LNCaP clone FGC (cell line): ENCODE measurements around the gene LAMC1.

Experiments used
- DNase-seq: peaks from one replicate; pipeline ENCODE4 v3.0.0-alpha.2; 2011; ENCODE audit warnings: low read depth
- H3K4me3 ChIP-seq: 2 replicates; pipeline ENCODE4 v1.5.1; 2011; ENCODE audit warnings: mild to moderate bottlenecking, low read depth, low read length, control low read depth
- TF ChIP-seq, protein P1 (sequence below): IDR thresholded peaks from 2 replicates; pipeline ENCODE4 v1.5.1; 2012; ENCODE audit warnings: mild to moderate bottlenecking; ENCODE audit not compliant: control insufficient read depth, insufficient read depth; ENCODE audit errors: extremely low read depth

LAMC1 gene

GRCh38 chr1:183165456-183165855 is 142.2 kb downstream of the LAMC1 start:
- no peak overlapping the region for H3K4me3 ChIP-seq
- DNase-seq = no peak
- TF ChIP-seq, protein P1, sequence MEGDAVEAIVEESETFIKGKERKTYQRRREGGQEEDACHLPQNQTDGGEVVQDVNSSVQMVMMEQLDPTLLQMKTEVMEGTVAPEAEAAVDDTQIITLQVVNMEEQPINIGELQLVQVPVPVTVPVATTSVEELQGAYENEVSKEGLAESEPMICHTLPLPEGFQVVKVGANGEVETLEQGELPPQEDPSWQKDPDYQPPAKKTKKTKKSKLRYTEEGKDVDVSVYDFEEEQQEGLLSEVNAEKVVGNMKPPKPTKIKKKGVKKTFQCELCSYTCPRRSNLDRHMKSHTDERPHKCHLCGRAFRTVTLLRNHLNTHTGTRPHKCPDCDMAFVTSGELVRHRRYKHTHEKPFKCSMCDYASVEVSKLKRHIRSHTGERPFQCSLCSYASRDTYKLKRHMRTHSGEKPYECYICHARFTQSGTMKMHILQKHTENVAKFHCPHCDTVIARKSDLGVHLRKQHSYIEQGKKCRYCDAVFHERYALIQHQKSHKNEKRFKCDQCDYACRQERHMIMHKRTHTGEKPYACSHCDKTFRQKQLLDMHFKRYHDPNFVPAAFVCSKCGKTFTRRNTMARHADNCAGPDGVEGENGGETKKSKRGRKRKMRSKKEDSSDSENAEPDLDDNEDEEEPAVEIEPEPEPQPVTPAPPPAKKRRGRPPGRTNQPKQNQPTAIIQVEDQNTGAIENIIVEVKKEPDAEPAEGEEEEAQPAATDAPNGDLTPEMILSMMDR = no peak

- H3K4me3 ChIP-seq = no peak overlapping the region
- TF ChIP-seq, protein P1 = no peak
- DNase-seq = no peak
These were observed 143.2 kb downstream of the LAMC1 start for GRCh38 chr1:183166454-183166853.

DNA sequence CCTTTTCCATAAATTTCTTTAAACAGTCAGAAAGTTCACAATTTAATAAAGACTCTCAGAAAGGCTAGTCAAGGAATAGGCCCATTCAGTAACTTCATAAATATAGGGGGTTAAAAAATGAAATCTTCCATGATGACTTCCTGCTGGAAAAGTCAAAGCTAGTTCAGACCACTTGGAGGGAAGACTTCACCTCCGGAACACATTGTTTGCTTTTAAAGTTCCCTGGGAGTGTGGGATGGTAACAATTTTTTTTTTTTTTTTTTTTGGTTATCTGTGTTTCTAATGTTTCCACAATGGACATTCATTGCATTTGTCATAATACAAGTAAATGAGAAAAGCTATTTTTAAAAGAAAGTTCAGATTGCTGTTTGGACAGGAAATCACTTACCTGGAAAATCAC is 144.5 kb downstream of the LAMC1 start:
- no peak for DNase-seq
- no peak overlapping the region for H3K4me3 ChIP-seq
- TF ChIP-seq, protein P1 = no peak

DNA sequence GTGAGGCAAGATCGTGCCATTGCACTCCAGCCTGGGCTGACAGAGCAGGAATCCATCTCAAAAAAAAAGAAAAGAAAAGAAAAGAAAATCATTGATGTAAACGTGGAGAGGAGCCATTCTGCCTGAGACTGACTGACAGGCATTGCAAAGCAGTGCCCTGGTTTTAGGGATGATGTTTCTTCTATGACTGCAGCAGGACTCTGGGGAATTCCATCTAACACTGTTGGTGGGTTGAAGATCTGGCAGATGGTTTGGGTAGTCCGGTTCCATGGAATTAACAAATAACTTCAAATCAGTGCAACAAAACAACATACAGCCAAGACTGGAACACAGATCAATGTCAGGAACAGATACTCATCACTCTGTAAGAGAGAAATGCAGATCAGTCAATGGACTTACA is 145.1 kb downstream of the LAMC1 start:
- DNase-seq = no peak
- TF ChIP-seq, protein P1 = no peak
- no peak overlapping the region for H3K4me3 ChIP-seq

DNA sequence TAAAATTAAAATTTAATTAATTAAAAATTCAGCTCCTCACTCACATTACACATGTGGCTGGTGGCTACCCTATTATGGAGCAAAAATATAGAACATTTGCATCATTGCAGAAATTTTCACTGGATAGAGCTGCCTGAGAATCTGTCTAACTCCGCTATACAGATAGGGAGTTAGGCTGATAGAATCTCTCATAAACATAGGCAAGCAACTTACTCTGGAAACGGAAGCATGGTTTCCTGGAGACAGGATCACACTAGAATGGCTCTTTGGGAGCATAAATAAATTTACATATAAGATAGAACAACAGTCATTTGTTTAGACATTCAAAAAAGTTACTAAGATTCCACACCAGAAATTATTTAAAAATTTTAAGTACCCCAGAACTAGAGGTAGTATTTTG is 150.6 kb downstream of the LAMC1 start:
- H3K4me3 ChIP-seq = no peak overlapping the region
- TF ChIP-seq, protein P1 = no peak
- no peak for DNase-seq

- TF ChIP-seq, protein P1 = no peak
- H3K4me3 ChIP-seq = no peak overlapping the region
- no peak for DNase-seq
These were observed 152.4 kb downstream of the LAMC1 start for GRCh38 chr1:183175631-183176030.

GRCh38 chr1:183178545-183178944 is 155.3 kb downstream of the LAMC1 start:
- no peak overlapping the region for H3K4me3 ChIP-seq
- TF ChIP-seq, protein P1 = no peak
- DNase-seq = no peak
